Kidney epithelial cell (primary cell): ENCODE results near the gene ENTPD5. TPM values are rescaled to one million over a fixed set of nuclear protein-coding genes. Genes with fewer than 3 reads are reported as not detected.
"Not testable (repeated sequence)": the region's sequence is repeated elsewhere in the genome, so short reads cannot be mapped to it uniquely, and the experiment has no call there.

ENCODE experiments used
- DNase-seq: peaks from one replicate; pipeline ENCODE4 v3.0.0-alpha.2; 2010; ENCODE audit warnings: low read depth
- H3K27me3 ChIP-seq: 2 replicates; pipeline ENCODE4 v1.6.0; 2011; ENCODE audit warnings: low read length; ENCODE audit not compliant: control insufficient read depth, insufficient read depth
- H3K36me3 ChIP-seq: 2 replicates; pipeline ENCODE4 v1.5.1; 2011; ENCODE audit warnings: low read length; ENCODE audit not compliant: control insufficient read depth, insufficient read depth
- H3K4me3 ChIP-seq: 2 replicates; pipeline ENCODE4 v1.5.1; 2011; ENCODE audit warnings: low read depth, mild to moderate bottlenecking, control low read depth, low read length
- CTCF ChIP-seq: IDR thresholded peaks from 2 replicates; pipeline ENCODE4 v1.5.1; 2011; ENCODE audit warnings: mild to moderate bottlenecking, moderate library complexity, low read length, control low read depth, inconsistent platforms; ENCODE audit not compliant: insufficient read depth, poor library complexity, severe bottlenecking
- total RNA-seq: library from RNA; depleted of rRNA; stranded (reverse); fragments of >200 nt; gene quantifications from 2 replicates; pipeline ENCODE4 v1.2.3, GENCODE V29; 2015

The ENTPD5 gene
- total RNA-seq, 1 donor from 2014 or later, result 13.7 TPM

GRCh38 chr14:74015963-74016362, 3.1 kb downstream of the ENTPD5 start:
- Histone ChIP-seq H3K36me3 (peaks cover 1% of the 10 kb centered on the region), H3K27me3 (no peaks in the 10 kb centered on the region), H3K4me3 (no peak overlapping the region)
- TF ChIP-seq CTCF, result no peak
- no peak for DNase-seq

- Histone ChIP-seq H3K4me3 (no peak overlapping the region), H3K27me3 (no peaks in the 10 kb centered on the region), H3K36me3 (peaks cover 1% of the 10 kb centered on the region)
- no peak for DNase-seq
- no peak for TF ChIP-seq CTCF
Observed at GRCh38 chr14:74015176-74015575, 3.9 kb downstream of the ENTPD5 start.

GRCh38 chr14:74014299-74014698, 4.8 kb downstream of the ENTPD5 start:
- H3K27me3 ChIP-seq, result no peaks in the 10 kb centered on the region

GRCh38 chr14:74008843-74009499, 10.1 kb downstream of the ENTPD5 start:
- no peak for DNase-seq
- no peaks in the 10 kb centered on the region for H3K27me3 ChIP-seq
- peaks cover 1% of the 10 kb centered on the region for H3K36me3 ChIP-seq
- no peak overlapping the region for H3K4me3 ChIP-seq
- no peak for TF ChIP-seq CTCF

More at GRCh38 chr14:74014299-74014698, 4.8 kb downstream of the ENTPD5 start:
- no peak for DNase-seq
- no peak for TF ChIP-seq CTCF
- Histone ChIP-seq H3K4me3 (no peak overlapping the region), H3K36me3 (peaks cover 1% of the 10 kb centered on the region)

GRCh38 chr14:74005664-74006063, 13.4 kb downstream of the ENTPD5 start:
- H3K36me3 ChIP-seq, H3K27me3 ChIP-seq, DNase-seq, H3K4me3 ChIP-seq: not testable (repeated sequence)

GRCh38 chr14:73998726-73999125, 20.4 kb downstream of the ENTPD5 start:
- TF ChIP-seq CTCF, result no peak
- H3K4me3 ChIP-seq, result no peak overlapping the region
- H3K36me3 ChIP-seq, result no peaks in the 10 kb centered on the region

More at GRCh38 chr14:73998726-73999125, 20.4 kb downstream of the ENTPD5 start:
- H3K27me3 ChIP-seq, result no peaks in the 10 kb centered on the region
- DNase-seq, result no peak
